ENCODE measurements around the gene TGFB1I1.

- TF ChIP-seq GATA3 (IDR thresholded peaks at IDR 0.05; ENCODE audit: low read depth, low read length) (no peak), GATA2 (IDR thresholded peaks at IDR 0.05; ENCODE audit: low read depth, low read length) (no peak)
Observed at GRCh38 chr16:31505483-31505882, 33.5 kb downstream of the TGFB1I1 start.
